K562 (cell line): Measurements from ENCODE around the gene UBLCP1. TPM values are rescaled to one million over a fixed set of nuclear protein-coding genes. Genes with fewer than 3 reads are reported as not detected.

Experiments used
- polyA plus RNA-seq, 8 experiments: library from polyadenylated mRNA; depleted of rRNA in 4 of 8; stranded (reverse) in 5 of 8; unstranded in 3 of 8; fragments of >200 nt; fragmentation: Nextera tagmentation in 2 of 8; fragmentation: Illumina TruSeq in 1 of 8; extraction: Ambion mirVana in 2 of 8; extraction: Trizol in 1 of 8; gene quantifications; 2 replicates each; pipeline versions ENCODE4 v1.2.1 to v1.2.3, GENCODE V29; 2011 to 2014; ENCODE audit warnings: inconsistent platforms in 1 of 8, missing spikeins in 1 of 8
- small RNA-seq: library from RNA; depleted of rRNA; stranded (forward); fragments of <200 nt; gene quantifications from one replicate; pipeline ENCODE3, GENCODE V24; 2014
- total RNA-seq, 7 experiments: library from RNA; depleted of rRNA in 6 of 7; stranded (reverse); fragments of >200 nt in 6 of 7; fragmentation: Illumina TruSeq in 2 of 7; extraction: Trizol in 2 of 7; gene quantifications; 2 replicates each; pipeline versions ENCODE4 v1.2.1 to v1.2.3, GENCODE V29; 2011 to 2021; ENCODE audit warnings: low replicate concordance in 1 of 7

Gene UBLCP1
- total and polyA plus RNA-seq, 9 of the 15 experiments (the other 6 are each of a cell fraction or from before 2014, with no cell fraction given) = 18.8 to 39.8 (median 30.2) TPM

Small RNA genes lying within 50 kb of the gene (small RNA-seq; reads per million reads assigned to genes)
- gene RF00263 (not detected), gene RNU4ATAC2P (not detected)

Other genes with a start within 250 kb of the UBLCP1 start
- gene EBF1, start 163.4 kb upstream of the UBLCP1 start, total RNA-seq (2014; rRNA removed) = 0.16 and 0.36 TPM in 2 replicates
- gene EBF1, start 163.4 kb upstream of the UBLCP1 start, total RNA-seq (2014; rRNA removed; fragmentation: Illumina TruSeq; extraction: Trizol) = not detected in 2 replicates
- not detected in 2 replicates for gene EBF1, start 163.4 kb upstream of the UBLCP1 start, total RNA-seq (2015; rRNA removed; fragmentation: Illumina TruSeq; extraction: Trizol)
- 0.07 and 0.24 TPM in 2 replicates for gene EBF1, start 163.4 kb upstream of the UBLCP1 start, total RNA-seq (2021)
- 0.07 TPM in 1 of 2 replicates, not detected in the other for gene EBF1, start 163.4 kb upstream of the UBLCP1 start, polyA plus RNA-seq (2011; rRNA removed)
- gene EBF1, start 163.4 kb upstream of the UBLCP1 start, polyA plus RNA-seq (2014; fragmentation: Illumina TruSeq; extraction: Trizol) = 0.12 TPM in 1 of 2 replicates, not detected in the other
- under 1 TPM in 1 of 2 experiments, not detected in 1; 0.13 TPM for gene EBF1, start 163.4 kb upstream of the UBLCP1 start, polyA plus RNA-seq (2014; fragmentation: Nextera tagmentation; extraction: Ambion mirVana)
- 0.42 TPM in 1 of 2 replicates, not detected in the other for gene EBF1, start 163.4 kb upstream of the UBLCP1 start, polyA plus RNA-seq (2014; rRNA removed)
- 20.3 and 24.3 TPM in 2 replicates for gene RNF145, start 53.7 kb upstream of the UBLCP1 start, total RNA-seq (2014; rRNA removed)
- gene RNF145, start 53.7 kb upstream of the UBLCP1 start, total RNA-seq (2014; rRNA removed; fragmentation: Illumina TruSeq; extraction: Trizol) = 21.8 and 29.5 TPM in 2 replicates
- 23.8 and 25.4 TPM in 2 replicates for gene RNF145, start 53.7 kb upstream of the UBLCP1 start, total RNA-seq (2015; rRNA removed; fragmentation: Illumina TruSeq; extraction: Trizol)
- gene RNF145, start 53.7 kb upstream of the UBLCP1 start, total RNA-seq (2021) = 35.4 and 39.5 TPM in 2 replicates
- 26.2 and 40.7 TPM in 2 replicates for gene RNF145, start 53.7 kb upstream of the UBLCP1 start, polyA plus RNA-seq (2011; rRNA removed)
- gene RNF145, start 53.7 kb upstream of the UBLCP1 start, polyA plus RNA-seq (2014; fragmentation: Illumina TruSeq; extraction: Trizol) = 35.4 and 38.1 TPM in 2 replicates
- 10 to 100 TPM; 13.6 to 18.8 TPM for gene RNF145, start 53.7 kb upstream of the UBLCP1 start, polyA plus RNA-seq (2014; fragmentation: Nextera tagmentation; extraction: Ambion mirVana)
- gene RNF145, start 53.7 kb upstream of the UBLCP1 start, polyA plus RNA-seq (2014; rRNA removed) = 30.4 and 30.5 TPM in 2 replicates
- gene IL12B, start 67.2 kb downstream of the UBLCP1 start, total RNA-seq (2014; rRNA removed) = not detected in 2 replicates
- not detected in 2 replicates for gene IL12B, start 67.2 kb downstream of the UBLCP1 start, total RNA-seq (2014; rRNA removed; fragmentation: Illumina TruSeq; extraction: Trizol)
- gene IL12B, start 67.2 kb downstream of the UBLCP1 start, total RNA-seq (2015; rRNA removed; fragmentation: Illumina TruSeq; extraction: Trizol) = not detected in 2 replicates
- gene IL12B, start 67.2 kb downstream of the UBLCP1 start, total RNA-seq (2021) = not detected in 2 replicates
- gene IL12B, start 67.2 kb downstream of the UBLCP1 start, polyA plus RNA-seq (2011; rRNA removed) = not detected in 2 replicates
- gene IL12B, start 67.2 kb downstream of the UBLCP1 start, polyA plus RNA-seq (2014; fragmentation: Illumina TruSeq; extraction: Trizol) = not detected in 2 replicates
- gene IL12B, start 67.2 kb downstream of the UBLCP1 start, polyA plus RNA-seq (2014; fragmentation: Nextera tagmentation; extraction: Ambion mirVana) = not detected
- not detected in 2 replicates for gene IL12B, start 67.2 kb downstream of the UBLCP1 start, polyA plus RNA-seq (2014; rRNA removed)